ENCODE measurements around the gene FRYL.

- TF ChIP-seq, protein P1, sequence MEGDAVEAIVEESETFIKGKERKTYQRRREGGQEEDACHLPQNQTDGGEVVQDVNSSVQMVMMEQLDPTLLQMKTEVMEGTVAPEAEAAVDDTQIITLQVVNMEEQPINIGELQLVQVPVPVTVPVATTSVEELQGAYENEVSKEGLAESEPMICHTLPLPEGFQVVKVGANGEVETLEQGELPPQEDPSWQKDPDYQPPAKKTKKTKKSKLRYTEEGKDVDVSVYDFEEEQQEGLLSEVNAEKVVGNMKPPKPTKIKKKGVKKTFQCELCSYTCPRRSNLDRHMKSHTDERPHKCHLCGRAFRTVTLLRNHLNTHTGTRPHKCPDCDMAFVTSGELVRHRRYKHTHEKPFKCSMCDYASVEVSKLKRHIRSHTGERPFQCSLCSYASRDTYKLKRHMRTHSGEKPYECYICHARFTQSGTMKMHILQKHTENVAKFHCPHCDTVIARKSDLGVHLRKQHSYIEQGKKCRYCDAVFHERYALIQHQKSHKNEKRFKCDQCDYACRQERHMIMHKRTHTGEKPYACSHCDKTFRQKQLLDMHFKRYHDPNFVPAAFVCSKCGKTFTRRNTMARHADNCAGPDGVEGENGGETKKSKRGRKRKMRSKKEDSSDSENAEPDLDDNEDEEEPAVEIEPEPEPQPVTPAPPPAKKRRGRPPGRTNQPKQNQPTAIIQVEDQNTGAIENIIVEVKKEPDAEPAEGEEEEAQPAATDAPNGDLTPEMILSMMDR (IDR thresholded peaks at IDR 0.05; ENCODE audit: insufficient read depth, low read length) = peak; percentile 61
- no peak for TF ChIP-seq REST (IDR thresholded peaks at IDR 0.05; ENCODE audit: insufficient replicate concordance, low read depth)
Measured at GRCh38 chr4:48578132-48578968, 201.7 kb downstream of the FRYL start.
